HG03457 (cell line): ENCODE results near the gene PCMT1.
"Not testable (repeated sequence)": the region's sequence is repeated elsewhere in the genome, so short reads cannot be mapped to it uniquely, and the experiment has no call there.

Experiments
- ATAC-seq: cut with Tn5 transposase; IDR thresholded peaks from one replicate; pipeline ENCODE4 v1.9.1; 2021; ENCODE audit warnings: moderate number of reproducible peaks; ENCODE audit not compliant: unreplicated experiment

The PCMT1 gene

GRCh38 chr6:149749082-149749593 lies 403 bp upstream of the PCMT1 start:
- not testable (repeated sequence) for ATAC-seq

- peak; percentile 24 for ATAC-seq
Measured at GRCh38 chr6:149750136-149750609, 632 bp downstream of the PCMT1 start.

- ATAC-seq: no peak
Measured at GRCh38 chr6:149751239-149751638, 1.7 kb downstream of the PCMT1 start.

GRCh38 chr6:149751920-149752319 lies 2.4 kb downstream of the PCMT1 start:
- not testable (repeated sequence) for ATAC-seq

- ATAC-seq: no peak
Measured at GRCh38 chr6:149752600-149753373, 3.2 kb downstream of the PCMT1 start.

GRCh38 chr6:149753374-149753637 lies 3.8 kb downstream of the PCMT1 start:
- not testable (repeated sequence) for ATAC-seq

- no peak for ATAC-seq
Measured at GRCh38 chr6:149754548-149754947, 5.0 kb downstream of the PCMT1 start.

GRCh38 chr6:149755300-149756260 lies 6.0 kb downstream of the PCMT1 start:
- ATAC-seq: peak; percentile 62

GRCh38 chr6:149756261-149756636 lies 6.7 kb downstream of the PCMT1 start:
- no peak for ATAC-seq

GRCh38 chr6:149761438-149761837 lies 11.9 kb downstream of the PCMT1 start:
- peak; percentile 87 for ATAC-seq

GRCh38 chr6:149763866-149764265 lies 14.3 kb downstream of the PCMT1 start:
- ATAC-seq: no peak

GRCh38 chr6:149766156-149766769 lies 16.7 kb downstream of the PCMT1 start:
- no peak for ATAC-seq

GRCh38 chr6:149769676-149770075 lies 20.1 kb downstream of the PCMT1 start:
- ATAC-seq: no peak

GRCh38 chr6:149771185-149771584 lies 21.6 kb downstream of the PCMT1 start:
- ATAC-seq: no peak

- no peak for ATAC-seq
Measured at GRCh38 chr6:149771925-149772324, 22.4 kb downstream of the PCMT1 start.

GRCh38 chr6:149777624-149778023 lies 28.1 kb downstream of the PCMT1 start:
- no peak for ATAC-seq

- ATAC-seq: no peak
Measured at GRCh38 chr6:149779644-149779963, 30.1 kb downstream of the PCMT1 start.

- ATAC-seq: no peak
Measured at GRCh38 chr6:149781715-149782114, 32.2 kb downstream of the PCMT1 start.

GRCh38 chr6:149782337-149782736 lies 32.8 kb downstream of the PCMT1 start:
- no peak for ATAC-seq

GRCh38 chr6:149783551-149783950 lies 34.0 kb downstream of the PCMT1 start:
- no peak for ATAC-seq

- ATAC-seq: no peak
Measured at GRCh38 chr6:149806127-149806526, 56.6 kb downstream of the PCMT1 start.
